Sigmoid colon (tissue), 3 donors: ENCODE measurements around the gene MACF1.

Source experiments
- CTCF ChIP-seq, 4 experiments: fragments of 450-650 bp in 3 of 4; fragments of 200-600 bp in 1 of 4; IDR thresholded peaks; one replicate each; pipeline ENCODE4 v1.5.1; 2016 to 2019; ENCODE audit warnings: antibody characterized with exemption in 4 of 4, mild to moderate bottlenecking in 3 of 4, moderate library complexity in 2 of 4
- POLR2A ChIP-seq, 2 donors: fragments of 450-650 bp; IDR thresholded peaks; one replicate each; pipeline ENCODE4 v1.6.1; 2016; ENCODE audit warnings: antibody characterized with exemption in 2 of 2, mild to moderate bottlenecking in 2 of 2, moderate library complexity in 2 of 2

GRCh38 chr1:39376656-39377055, 172.2 kb downstream of the MACF1 start:
- TF ChIP-seq CTCF (IDR thresholded peaks at IDR 0.05) (no peak), POLR2A (IDR thresholded peaks at IDR 0.05) (no peak)
